Esophagus squamous epithelium (tissue), 5 donors: ENCODE measurements around the gene PIP5K1B. TPM values are rescaled to one million over a fixed set of nuclear protein-coding genes. Genes with fewer than 3 reads are reported as not detected.

Experiments used
- DNase-seq: peaks from one replicate; lab custom pipeline; 2025; lab: John Stamatoyannopoulos, UW
- H3K27ac ChIP-seq, 4 donors: fragments of 200-600 bp; sonication (generic); one replicate each; pipeline ENCODE4 v1.5.1; 2016 to 2019; ENCODE audit warnings: mild to moderate bottlenecking in 1 of 4
- H3K27me3 ChIP-seq, 4 donors: fragments of 200-600 bp; sonication (generic); 1 replicate in 3 of 4; 2 replicates in 1 of 4; pipeline versions ENCODE4 v1.5.1 to v1.6.0; 2017 to 2021; ENCODE audit warnings: antibody characterized with exemption in 1 of 4
- H3K36me3 ChIP-seq, 3 donors: fragments of 200-600 bp; sonication (generic); one replicate each; pipeline ENCODE4 v1.5.1; 2016 to 2019
- H3K4me1 ChIP-seq, 3 donors: fragments of 200-600 bp; sonication (generic); one replicate each; pipeline ENCODE4 v1.5.1; 2017 to 2019
- H3K4me3 ChIP-seq, 4 donors: fragments of 200-600 bp; sonication (generic); 1 replicate in 3 of 4; 2 replicates in 1 of 4; pipeline ENCODE4 v1.5.1; 2016 to 2019; ENCODE audit warnings: mild to moderate bottlenecking in 2 of 4, moderate library complexity in 1 of 4
- H3K9me3 ChIP-seq, 3 donors: fragments of 200-600 bp; sonication (generic); one replicate each; pipeline ENCODE4 v1.5.1; 2016 to 2019
- CTCF ChIP-seq, 6 experiments: fragments of 450-650 bp in 4 of 6; fragments of 200-600 bp in 2 of 6; sonication (generic) in 2 of 6; IDR thresholded peaks; one replicate each; pipeline ENCODE4 v1.5.1; 2016 to 2019; ENCODE audit warnings: antibody characterized with exemption in 6 of 6, mild to moderate bottlenecking in 4 of 6, moderate library complexity in 4 of 6
- POLR2A ChIP-seq, 4 donors: fragments of 450-650 bp; IDR thresholded peaks; one replicate each; pipeline ENCODE4 v1.6.1; 2017; ENCODE audit warnings: antibody characterized with exemption in 4 of 4, mild to moderate bottlenecking in 4 of 4, moderate library complexity in 3 of 4
- WGBS, 2 donors: methylation state at CpG; one replicate each; pipeline ENCODE4 v1.1.5; 2018; 5-methylcytosine and 5-hydroxymethylcytosine counted together
- intact Hi-C: fragments of 100-400 bp; cut with DNase I; formaldehyde crosslinking; loops from one replicate; pipeline ENCODE4 v1.15.0; 2022
- total RNA-seq, 4 donors: library from RNA; depleted of rRNA; stranded (reverse); fragments of >200 nt; gene quantifications; one replicate each; pipeline ENCODE4 v1.1.0, GENCODE V29; 2016
- donor health status: DM: yes; HTN: yes; CAD: no.

PIP5K1B gene
- total RNA-seq, 4 donors from 2014 or later = 0.38 to 0.97 (median 0.56) TPM; not detected in 1

GRCh38 chr9:68771376-68771775, 66.3 kb downstream of the PIP5K1B start:
- TF ChIP-seq POLR2A (IDR thresholded peaks at IDR 0.05) = no peak
- no peak for TF ChIP-seq CTCF (IDR thresholded peaks at IDR 0.05)
- H3K9me3 ChIP-seq = no peaks in the 10 kb centered on the region
- H3K27ac ChIP-seq = no peak overlapping the region
- DNase-seq = no peak
- H3K27me3 ChIP-seq = peaks cover 0 to 56% (median 0%) of the 10 kb centered on the region in 4 donors
- intact Hi-C loops = no loop called here
- no peak overlapping the region for H3K4me3 ChIP-seq
- no peaks in the 10 kb centered on the region for H3K36me3 ChIP-seq
- H3K4me1 ChIP-seq = peaks cover 0 to 24% (median 0%) of the 10 kb centered on the region in 3 donors
- 50 to 67% methylated on average over 1 of the region's 1 CpG for WGBS, 2 donors

- Histone ChIP-seq H3K4me3 (no peak overlapping the region), H3K36me3 (no peaks in the 10 kb centered on the region), H3K9me3 (no peaks in the 10 kb centered on the region), H3K4me1 (peaks cover 5 to 56% (median 11%) of the 10 kb centered on the region in 3 donors), H3K27me3 (peaks cover 0 to 27% (median 0%) of the 10 kb centered on the region in 4 donors), H3K27ac (no peak overlapping the region)
- 61 to 72% methylated on average over 5 of the region's 5 CpGs for WGBS, 2 donors
- no peak for DNase-seq
- intact Hi-C loops = no loop called here
- TF ChIP-seq POLR2A (IDR thresholded peaks at IDR 0.05) = no peak
- no peak for TF ChIP-seq CTCF (IDR thresholded peaks at IDR 0.05)
Measured at GRCh38 chr9:68775003-68775730, 70.1 kb downstream of the PIP5K1B start.

GRCh38 chr9:68777070-68777763, 72.2 kb downstream of the PIP5K1B start:
- no peak overlapping the region for H3K4me3 ChIP-seq
- peaks cover 0 to 12% (median 0%) of the 10 kb centered on the region in 4 donors for H3K27me3 ChIP-seq
- no peaks in the 10 kb centered on the region for H3K36me3 ChIP-seq
- H3K9me3 ChIP-seq = no peaks in the 10 kb centered on the region
- 55 to 57% methylated on average over 2 of the region's 2 CpGs for WGBS, 2 donors
- intact Hi-C loops = no loop called here
- TF ChIP-seq POLR2A (IDR thresholded peaks at IDR 0.05) (no peak), CTCF (IDR thresholded peaks at IDR 0.05) (no peak)
- H3K27ac ChIP-seq = peak overlapping the region in 3 of 4 donors; percentile 92 to 93 (median 92)
- H3K4me1 ChIP-seq = peaks cover 9 to 71% (median 24%) of the 10 kb centered on the region in 3 donors
- DNase-seq = no peak

- intact Hi-C loops = no loop called here
Measured at GRCh38 chr9:68778635-68779034, 73.6 kb downstream of the PIP5K1B start.

More at GRCh38 chr9:68778635-68779034, 73.6 kb downstream of the PIP5K1B start:
- WGBS, 2 donors = 89 to 96% methylated on average over 5 of the region's 5 CpGs
- Histone ChIP-seq H3K27ac (peak overlapping the region in 3 of 4 donors; percentile 92 to 93 (median 92)), H3K36me3 (no peaks in the 10 kb centered on the region), H3K4me3 (no peak overlapping the region), H3K9me3 (no peaks in the 10 kb centered on the region), H3K4me1 (peaks cover 9 to 79% (median 36%) of the 10 kb centered on the region in 3 donors), H3K27me3 (peaks cover 0 to 6% (median 0%) of the 10 kb centered on the region in 4 donors)
- TF ChIP-seq CTCF (IDR thresholded peaks at IDR 0.05) (no peak), POLR2A (IDR thresholded peaks at IDR 0.05) (no peak)
- no peak for DNase-seq
